Subcutaneous adipose tissue (tissue), 4 donors: ENCODE results near the gene SEMA4D. TPM values are rescaled to one million over a fixed set of nuclear protein-coding genes. Genes with fewer than 3 reads are reported as not detected.

ENCODE experiments used
- total RNA-seq, 4 donors: library from RNA; depleted of rRNA; stranded (reverse); fragments of >200 nt; gene quantifications; one replicate each; pipeline ENCODE4 v1.1.0, GENCODE V29; 2016
- TF ChIP-seq, protein P1 (sequence below): fragments of 450-650 bp; IDR thresholded peaks from one replicate; pipeline ENCODE4 v1.5.1; 2016; ENCODE audit warnings: low read depth, mild to moderate bottlenecking, control low read depth, antibody characterized with exemption, moderate library complexity

The SEMA4D gene
- total RNA-seq, 4 donors from 2014 or later, result 6.0 to 18.3 (median 10.9) TPM

DNA sequence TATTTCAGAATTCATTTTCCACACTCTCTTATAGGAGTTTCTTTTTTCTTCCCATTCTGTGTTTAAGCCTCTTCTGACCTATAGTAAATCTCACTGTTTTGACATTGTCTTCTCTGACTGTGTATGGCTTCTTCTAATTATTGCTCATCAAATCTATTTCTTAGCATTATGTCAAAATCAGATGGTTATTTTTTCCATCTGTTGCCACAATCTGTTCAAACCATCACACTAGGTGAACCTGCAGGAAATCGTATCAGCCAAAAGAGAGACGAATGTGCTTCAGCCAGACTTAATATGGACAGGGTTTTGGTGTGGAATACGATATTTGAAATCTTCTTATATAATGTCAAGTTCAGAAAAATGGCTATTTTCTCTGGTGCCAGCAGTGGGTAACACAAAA lies 15.9 kb upstream of the SEMA4D start:
- TF ChIP-seq, protein P1, sequence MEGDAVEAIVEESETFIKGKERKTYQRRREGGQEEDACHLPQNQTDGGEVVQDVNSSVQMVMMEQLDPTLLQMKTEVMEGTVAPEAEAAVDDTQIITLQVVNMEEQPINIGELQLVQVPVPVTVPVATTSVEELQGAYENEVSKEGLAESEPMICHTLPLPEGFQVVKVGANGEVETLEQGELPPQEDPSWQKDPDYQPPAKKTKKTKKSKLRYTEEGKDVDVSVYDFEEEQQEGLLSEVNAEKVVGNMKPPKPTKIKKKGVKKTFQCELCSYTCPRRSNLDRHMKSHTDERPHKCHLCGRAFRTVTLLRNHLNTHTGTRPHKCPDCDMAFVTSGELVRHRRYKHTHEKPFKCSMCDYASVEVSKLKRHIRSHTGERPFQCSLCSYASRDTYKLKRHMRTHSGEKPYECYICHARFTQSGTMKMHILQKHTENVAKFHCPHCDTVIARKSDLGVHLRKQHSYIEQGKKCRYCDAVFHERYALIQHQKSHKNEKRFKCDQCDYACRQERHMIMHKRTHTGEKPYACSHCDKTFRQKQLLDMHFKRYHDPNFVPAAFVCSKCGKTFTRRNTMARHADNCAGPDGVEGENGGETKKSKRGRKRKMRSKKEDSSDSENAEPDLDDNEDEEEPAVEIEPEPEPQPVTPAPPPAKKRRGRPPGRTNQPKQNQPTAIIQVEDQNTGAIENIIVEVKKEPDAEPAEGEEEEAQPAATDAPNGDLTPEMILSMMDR, result no peak

DNA sequence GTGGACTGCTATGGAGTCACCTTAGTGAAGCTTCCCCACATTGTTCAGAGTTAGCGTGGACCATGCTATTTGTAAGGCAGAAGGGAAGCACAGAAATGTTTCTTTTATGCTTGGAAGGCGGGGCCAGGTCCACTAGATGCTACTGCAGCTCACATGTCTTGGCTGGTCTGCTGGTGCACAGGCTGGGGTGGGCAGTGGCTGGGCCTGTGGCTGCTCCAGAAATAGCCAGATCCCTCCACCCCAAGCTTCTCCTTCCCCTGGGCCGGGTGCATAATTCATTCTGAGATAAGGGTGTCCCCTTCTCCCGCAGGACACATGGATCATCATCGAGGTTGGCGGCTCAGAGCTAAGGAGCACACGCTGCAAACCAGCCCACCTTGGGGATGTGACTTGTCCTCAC lies 14.5 kb upstream of the SEMA4D start:
- TF ChIP-seq, protein P1, result no peak

DNA sequence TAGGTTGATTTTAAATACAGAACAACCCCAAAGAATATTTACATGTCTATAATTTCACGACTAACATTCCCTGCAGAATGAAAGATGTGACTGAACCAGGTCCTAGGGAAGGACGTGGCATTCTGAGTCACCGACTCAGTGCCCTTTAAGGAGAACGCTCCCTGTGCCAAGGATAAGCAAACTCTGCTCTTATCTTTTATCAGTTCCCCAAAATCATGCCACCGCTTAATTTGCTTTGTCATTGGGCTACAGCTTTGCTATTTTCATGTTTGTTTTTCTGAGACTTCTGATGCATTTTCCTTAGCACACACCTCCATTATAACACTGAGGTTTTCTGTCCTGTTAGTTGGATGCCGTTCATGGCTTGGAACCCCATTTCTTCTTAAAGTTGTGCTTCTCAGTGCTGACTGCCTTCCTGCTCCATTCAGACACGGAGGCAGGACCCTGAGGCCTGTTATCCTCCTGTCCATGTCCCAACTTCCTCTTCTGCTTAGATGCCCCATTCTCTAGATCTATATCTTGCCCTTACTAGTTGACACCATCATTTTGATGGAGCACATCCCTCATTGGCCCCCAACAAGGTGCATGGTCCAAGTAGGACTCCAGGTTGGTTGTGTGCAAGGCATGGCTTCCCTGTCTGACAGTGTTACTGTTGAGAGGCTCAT lies 11.2 kb upstream of the SEMA4D start:
- TF ChIP-seq, protein P1, result no peak

DNA sequence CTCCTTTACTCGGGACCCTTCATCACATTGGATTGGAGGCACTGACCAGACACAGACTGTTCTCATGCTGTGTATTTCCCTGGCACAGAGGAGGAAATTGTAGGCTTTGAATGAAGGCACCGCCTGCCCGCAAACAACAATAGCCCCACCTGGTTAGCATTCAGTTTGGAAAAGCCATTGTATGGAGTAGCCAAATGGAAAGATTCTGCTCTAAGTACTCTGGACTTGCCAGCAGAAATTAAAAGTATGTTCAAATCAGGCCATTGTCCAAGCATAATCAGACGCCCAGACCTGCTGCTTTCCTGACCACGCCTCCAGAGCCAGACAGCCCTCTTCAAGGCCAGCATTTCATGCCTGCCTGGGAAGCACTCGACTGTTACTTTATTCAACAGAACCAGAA lies 8.0 kb upstream of the SEMA4D start:
- TF ChIP-seq, protein P1, result no peak

DNA sequence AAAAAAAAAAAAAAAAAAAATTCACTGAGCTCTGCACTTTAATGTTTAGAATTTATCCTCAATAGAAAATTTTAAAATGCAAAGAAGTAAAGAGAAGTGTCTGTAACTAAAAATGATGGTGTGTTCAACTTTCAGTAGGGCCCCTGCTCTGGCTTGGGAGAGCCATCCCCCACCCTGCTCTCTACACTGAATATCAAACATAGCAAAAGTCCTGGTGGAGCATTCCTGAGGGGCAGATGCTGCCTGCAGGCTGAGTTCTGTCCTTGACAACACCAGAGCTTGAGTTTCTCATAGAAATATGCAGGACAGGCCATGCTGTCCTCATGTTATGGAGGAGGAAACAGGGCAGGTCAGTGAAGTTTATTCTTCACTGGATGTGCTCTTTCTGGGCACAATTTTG lies 7.1 kb upstream of the SEMA4D start:
- TF ChIP-seq, protein P1, result no peak

DNA sequence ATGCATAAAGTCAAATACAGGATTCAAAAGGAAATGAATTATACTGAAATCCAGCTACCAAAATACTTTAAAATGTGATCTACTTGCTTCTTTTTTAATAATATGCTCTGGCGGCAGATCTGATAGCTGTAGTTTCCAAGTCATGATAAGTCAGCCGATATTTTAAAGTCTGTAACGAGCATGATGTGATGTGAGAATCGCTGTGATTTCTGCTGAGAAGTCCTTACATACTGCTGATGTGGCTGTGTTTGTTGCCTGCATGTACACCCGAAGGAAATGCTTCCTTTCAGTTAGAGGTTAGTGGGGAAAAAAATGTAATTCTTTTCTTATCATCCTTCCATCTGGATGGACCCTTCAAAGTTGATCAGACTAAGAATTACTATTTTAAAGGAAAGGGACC lies 4.8 kb upstream of the SEMA4D start:
- TF ChIP-seq, protein P1, result no peak

DNA sequence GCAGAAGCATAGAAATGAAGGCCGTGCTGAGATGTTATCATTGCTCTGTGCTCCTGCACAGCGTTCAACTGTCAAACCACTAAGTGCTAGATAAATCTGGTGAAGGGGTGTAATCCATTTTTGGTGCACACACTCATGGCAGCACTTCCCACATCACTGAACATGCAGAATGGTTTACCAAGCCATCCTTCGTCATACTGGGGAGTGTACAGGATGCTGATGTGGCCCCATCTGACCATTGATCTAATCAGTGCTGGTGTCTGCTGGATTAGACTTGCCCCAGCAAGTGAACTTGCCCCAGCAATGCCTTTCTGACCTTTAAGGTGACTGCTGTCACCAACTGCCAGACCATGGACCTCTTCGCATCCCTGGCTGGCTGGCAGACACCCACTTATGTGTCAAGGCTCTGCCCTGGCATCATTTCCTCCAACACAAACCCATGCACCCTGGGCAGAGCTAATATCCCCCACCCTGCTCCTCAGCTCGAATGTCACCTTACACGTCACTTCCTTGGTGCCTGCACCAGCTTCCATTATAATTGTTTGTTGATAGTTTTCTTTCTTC lies 4.2 kb upstream of the SEMA4D start:
- TF ChIP-seq, protein P1, result no peak
